A673 (cell line): ENCODE measurements around the gene RALB. TPM values are rescaled to one million over a fixed set of nuclear protein-coding genes. Genes with fewer than 3 reads are reported as not detected.

ENCODE experiments used
- BruUV-seq: library from RNA; stranded (reverse); fragments of 400-500 nt; replicated peaks from 2 replicates; lab custom pipeline; 2021; lab: Mats Ljungman, UMichigan
- CTCF ChIA-PET: fragments of 300-600 bp; sonication (Branson Sonifier 250); formaldehyde crosslinking; loops from one replicate; lab custom pipeline; 2022; ENCODE audit warnings: antibody characterized with exemption; lab: Charles Lee
- POLR2A ChIA-PET: fragments of 300-600 bp; sonication (Branson Sonifier 250); formaldehyde crosslinking; loops from one replicate; lab custom pipeline; 2022; ENCODE audit warnings: antibody characterized with exemption; ENCODE audit not compliant: low non-redundant PET; lab: Charles Lee
- DNase-seq: peaks from one replicate; pipeline ENCODE4 v3.0.0-alpha.2; 2015; ENCODE audit warnings: low spot score
- H3K27ac ChIP-seq: fragments of 200-600 bp; sonication (generic); 2 replicates; pipeline ENCODE4 v1.5.1; 2016; ENCODE audit warnings: mixed run types, low read depth, mild to moderate bottlenecking, mixed read lengths, antibody characterized with exemption, low read length; ENCODE audit not compliant: poor library complexity, severe bottlenecking
- H3K27me3 ChIP-seq: fragments of 200-600 bp; sonication (generic); replicated peaks from 2 replicates; pipeline ENCODE4 v1.6.1; 2017; ENCODE audit warnings: mixed run types, low read depth, mild to moderate bottlenecking, mixed read lengths, antibody characterized with exemption, low read length; ENCODE audit not compliant: insufficient read depth, poor library complexity
- H3K36me3 ChIP-seq: fragments of 200-600 bp; sonication (generic); 2 replicates; pipeline ENCODE4 v1.6.1; 2016; ENCODE audit warnings: mixed run types, mild to moderate bottlenecking, mixed read lengths, antibody characterized with exemption, low read length; ENCODE audit not compliant: insufficient read depth, poor library complexity, severe bottlenecking
- H3K4me1 ChIP-seq: fragments of 200-600 bp; sonication (generic); 2 replicates; pipeline ENCODE4 v1.6.1; 2017; ENCODE audit warnings: mixed run types, mild to moderate bottlenecking, mixed read lengths, antibody characterized with exemption, low read length; ENCODE audit not compliant: insufficient read depth, poor library complexity, severe bottlenecking
- H3K4me3 ChIP-seq: fragments of 200-600 bp; sonication (generic); 2 replicates; pipeline ENCODE4 v1.5.1; 2016; ENCODE audit warnings: low read depth, mixed run types, mild to moderate bottlenecking, mixed read lengths, low read length; ENCODE audit not compliant: poor library complexity, severe bottlenecking
- H3K9me3 ChIP-seq: fragments of 200-600 bp; sonication (generic); 2 replicates; pipeline ENCODE4 v1.6.1; 2016; ENCODE audit warnings: mixed run types, low read depth, mild to moderate bottlenecking, mixed read lengths, antibody characterized with exemption, low read length; ENCODE audit not compliant: poor library complexity, severe bottlenecking
- EZH2 ChIP-seq: fragments of 200-600 bp; sonication (generic); IDR thresholded peaks from 2 replicates; pipeline ENCODE4 v1.6.1; 2017; ENCODE audit warnings: borderline replicate concordance, low read depth, mild to moderate bottlenecking, mixed read lengths, antibody characterized with exemption, low read length; ENCODE audit not compliant: poor library complexity, severe bottlenecking
- intact Hi-C: fragments of 100-400 bp; cut with micrococcal nuclease; formaldehyde crosslinking; loops from one replicate; pipeline ENCODE4 v1.10.0; 2022; ENCODE audit not compliant: unreplicated experiment
- total RNA-seq: library from RNA; stranded (reverse); gene quantifications from 2 replicates; pipeline ENCODE4 v1.2.3, GENCODE V29; 2021
- TF ChIP-seq, protein P1 (sequence below): fragments of 300-800, 200-600 bp; sonication (generic); conservative IDR thresholded peaks from 2 replicates; pipeline ENCODE4 v1.5.1; 2017; ENCODE audit warnings: low read depth, mild to moderate bottlenecking, antibody characterized with exemption, low read length, moderate library complexity, mixed read lengths

Gene RALB
- total RNA-seq, 1 experiment from 2014 or later = 47.0 TPM

DNA sequence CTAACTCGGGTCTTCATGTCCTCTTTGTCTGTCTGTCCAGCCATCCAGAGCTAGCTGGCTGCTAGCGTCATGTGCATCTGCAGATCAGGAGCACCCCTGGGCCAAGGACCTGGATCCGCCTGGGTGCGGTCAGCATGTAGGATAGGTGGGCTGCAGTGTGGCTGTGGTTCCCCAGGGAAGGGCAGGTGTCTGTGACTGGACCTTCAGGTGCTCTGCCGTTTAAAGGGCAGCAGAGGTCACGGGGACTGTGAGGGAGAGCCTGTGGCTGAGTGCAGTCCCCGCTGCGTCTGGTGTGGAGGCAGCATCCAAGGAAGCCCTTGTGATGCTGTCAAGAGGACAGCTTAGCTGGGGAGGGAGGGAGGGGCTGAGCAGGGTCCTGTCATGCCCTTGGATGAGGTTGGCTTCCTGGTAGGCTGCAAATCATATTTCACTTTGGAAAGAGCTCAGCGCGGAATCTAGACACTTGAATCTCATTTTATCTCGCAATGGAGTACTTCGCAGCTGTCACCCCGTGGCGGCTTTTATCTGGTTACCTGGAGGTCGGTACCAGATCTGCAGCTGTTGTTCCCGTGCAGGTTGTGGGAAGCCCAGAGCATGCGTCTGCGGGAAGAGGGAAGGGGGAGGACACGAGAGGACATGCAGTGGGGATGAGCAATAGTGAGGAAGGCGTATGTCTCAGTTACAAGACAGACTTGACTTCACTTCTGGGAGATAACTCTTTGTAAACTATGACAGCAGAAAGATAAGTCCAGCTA is 5.9 kb upstream of the RALB start:
- Histone ChIP-seq H3K4me1 (peaks cover 27% of the 10 kb centered on the region), H3K36me3 (no peaks in the 10 kb centered on the region), H3K27ac (no peak overlapping the region), H3K9me3 (no peaks in the 10 kb centered on the region), H3K4me3 (no peak overlapping the region), H3K27me3 (no peaks in the 10 kb centered on the region)
- POLR2A ChIA-PET = no interaction called here
- no TSS peak for BruUV-seq
- intact Hi-C loops = no loop called here
- CTCF ChIA-PET = interaction anchor here (0.5 kb wide), 1 partner anchor 66 kb away, joined by 3 read pairs; no protein-coding TSS in a partner anchor
- no peak for DNase-seq
- TF ChIP-seq, protein P1, sequence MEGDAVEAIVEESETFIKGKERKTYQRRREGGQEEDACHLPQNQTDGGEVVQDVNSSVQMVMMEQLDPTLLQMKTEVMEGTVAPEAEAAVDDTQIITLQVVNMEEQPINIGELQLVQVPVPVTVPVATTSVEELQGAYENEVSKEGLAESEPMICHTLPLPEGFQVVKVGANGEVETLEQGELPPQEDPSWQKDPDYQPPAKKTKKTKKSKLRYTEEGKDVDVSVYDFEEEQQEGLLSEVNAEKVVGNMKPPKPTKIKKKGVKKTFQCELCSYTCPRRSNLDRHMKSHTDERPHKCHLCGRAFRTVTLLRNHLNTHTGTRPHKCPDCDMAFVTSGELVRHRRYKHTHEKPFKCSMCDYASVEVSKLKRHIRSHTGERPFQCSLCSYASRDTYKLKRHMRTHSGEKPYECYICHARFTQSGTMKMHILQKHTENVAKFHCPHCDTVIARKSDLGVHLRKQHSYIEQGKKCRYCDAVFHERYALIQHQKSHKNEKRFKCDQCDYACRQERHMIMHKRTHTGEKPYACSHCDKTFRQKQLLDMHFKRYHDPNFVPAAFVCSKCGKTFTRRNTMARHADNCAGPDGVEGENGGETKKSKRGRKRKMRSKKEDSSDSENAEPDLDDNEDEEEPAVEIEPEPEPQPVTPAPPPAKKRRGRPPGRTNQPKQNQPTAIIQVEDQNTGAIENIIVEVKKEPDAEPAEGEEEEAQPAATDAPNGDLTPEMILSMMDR = no peak
- TF ChIP-seq EZH2 = no peak

DNA sequence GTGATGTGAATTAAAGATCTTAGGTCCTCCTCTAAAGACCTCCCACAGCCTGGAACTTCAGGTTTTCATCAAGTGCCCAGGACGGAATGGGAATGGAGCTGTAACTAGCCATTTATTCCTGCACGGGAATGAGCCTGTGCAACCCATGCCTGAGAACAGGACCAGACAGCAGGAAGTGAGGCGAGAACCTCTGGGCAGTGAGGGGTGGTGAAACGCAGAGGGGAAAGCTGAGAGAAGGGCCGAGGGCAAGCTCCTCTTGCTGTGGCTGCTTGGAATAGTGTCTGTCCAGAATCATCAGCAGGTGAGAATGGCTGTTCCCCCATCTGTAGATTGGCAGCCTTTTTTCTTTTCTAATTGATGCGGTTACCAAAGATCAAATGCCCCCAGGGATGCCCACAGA is 4.8 kb upstream of the RALB start:
- H3K27ac ChIP-seq = no peak overlapping the region
- no peaks in the 10 kb centered on the region for H3K36me3 ChIP-seq
- intact Hi-C loops = no loop called here
- peaks cover 27% of the 10 kb centered on the region for H3K4me1 ChIP-seq
- TF ChIP-seq, protein P1 = no peak
- no peak for TF ChIP-seq EZH2
- ChIA-PET CTCF (no interaction called here), POLR2A (no interaction called here)
- BruUV-seq = no TSS peak
- H3K4me3 ChIP-seq = no peak overlapping the region
- no peaks in the 10 kb centered on the region for H3K9me3 ChIP-seq
- no peaks in the 10 kb centered on the region for H3K27me3 ChIP-seq
- DNase-seq = no peak

DNA sequence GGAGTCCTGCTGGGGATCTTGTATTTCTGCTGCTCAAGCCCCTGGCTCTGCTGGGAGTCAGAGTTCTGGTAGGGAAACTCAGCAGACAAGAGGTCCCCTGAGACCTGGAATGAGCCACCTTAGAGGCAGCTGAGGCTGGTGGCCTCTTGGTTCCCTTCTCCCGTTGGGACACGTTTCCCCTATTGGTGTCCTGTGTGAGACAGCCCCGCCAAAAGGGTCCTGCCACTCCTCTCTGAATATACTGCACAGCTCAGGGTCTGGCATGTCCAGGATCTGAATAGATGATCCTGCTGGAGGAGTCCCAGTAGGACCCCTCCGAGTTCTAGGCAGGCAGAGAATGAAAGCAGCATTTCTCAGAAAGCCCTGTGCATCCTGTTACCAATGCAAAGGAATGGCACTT is 2.0 kb upstream of the RALB start:
- Histone ChIP-seq H3K36me3 (no peaks in the 10 kb centered on the region), H3K4me1 (peaks cover 19% of the 10 kb centered on the region), H3K4me3 (no peak overlapping the region), H3K27me3 (no peaks in the 10 kb centered on the region), H3K27ac (no peak overlapping the region), H3K9me3 (no peaks in the 10 kb centered on the region)
- intact Hi-C loops = no loop called here
- ChIA-PET CTCF (no interaction called here), POLR2A (no interaction called here)
- no peak for DNase-seq
- BruUV-seq = no TSS peak
- TF ChIP-seq EZH2 = no peak
- TF ChIP-seq, protein P1 = no peak
